Fibroblast of pulmonary artery (primary cell): ENCODE measurements around the gene DDB1.

Experiments used
- DNase-seq: peaks from one replicate; pipeline ENCODE4 v3.0.0-alpha.2; 2010; ENCODE audit warnings: low read depth
- H3K4me3 ChIP-seq: replicated peaks from 2 replicates; pipeline ENCODE4 v1.5.1; 2011; ENCODE audit warnings: low read depth, mild to moderate bottlenecking, control low read depth, low read length, moderate library complexity
- TF ChIP-seq, protein P1 (sequence below): IDR thresholded peaks from 2 replicates; pipeline ENCODE4 v1.5.1; 2011; ENCODE audit warnings: mild to moderate bottlenecking, control low read depth, low read length, inconsistent platforms; ENCODE audit errors: missing control alignments

DDB1 gene

DNA sequence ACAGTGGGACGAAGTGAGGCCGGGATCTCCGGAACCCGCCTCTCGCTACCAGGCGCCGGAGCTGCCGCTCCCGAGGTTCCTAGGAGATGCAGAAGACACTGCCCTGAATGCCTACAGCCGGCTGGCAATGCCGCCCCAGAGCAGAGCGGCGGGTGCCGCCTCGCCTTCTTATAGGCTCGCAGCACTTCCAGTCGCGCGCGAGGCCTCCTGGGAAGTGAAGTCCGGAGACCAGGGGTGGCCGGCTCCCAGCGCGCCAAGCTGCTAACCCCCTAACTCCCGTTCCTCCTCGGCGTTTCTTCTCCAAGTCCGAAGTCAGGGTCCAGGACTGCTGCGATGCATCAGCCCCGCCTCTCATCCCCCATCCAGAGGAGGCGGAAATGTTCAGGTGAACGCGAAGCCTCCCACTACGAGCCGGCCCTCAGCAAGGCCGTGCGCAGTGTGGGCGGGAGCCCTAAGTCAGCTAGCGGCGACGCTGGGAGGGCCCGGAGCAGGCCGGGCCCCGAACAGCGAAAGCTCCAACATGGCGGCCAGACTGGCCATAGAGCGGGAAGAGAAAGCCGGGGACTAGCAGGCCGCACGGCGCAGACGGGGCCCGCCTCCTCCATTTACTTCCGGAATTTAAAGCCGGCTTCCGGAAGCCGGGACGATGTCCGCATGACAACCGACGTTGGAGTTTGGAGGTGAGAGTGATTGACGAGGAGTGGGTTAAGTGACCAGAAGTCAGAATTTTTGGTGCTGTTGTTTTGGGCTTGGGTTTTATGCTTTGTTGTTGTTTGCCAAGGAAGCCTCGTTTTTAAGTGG, 29.0 kb upstream of the DDB1 start, which contains the start of the genes CYB561A3 and TMEM138:
CYB561A3 (minus strand) TSS at position 142 of the 801 bp plus-strand sequence. CDS start 5,169 bp downstream, outside the sequence.
TMEM138 (plus strand) TSS at position 634 of the 801 bp plus-strand sequence. CDS start 2,017 bp downstream, outside the sequence.
- TF ChIP-seq, protein P1, sequence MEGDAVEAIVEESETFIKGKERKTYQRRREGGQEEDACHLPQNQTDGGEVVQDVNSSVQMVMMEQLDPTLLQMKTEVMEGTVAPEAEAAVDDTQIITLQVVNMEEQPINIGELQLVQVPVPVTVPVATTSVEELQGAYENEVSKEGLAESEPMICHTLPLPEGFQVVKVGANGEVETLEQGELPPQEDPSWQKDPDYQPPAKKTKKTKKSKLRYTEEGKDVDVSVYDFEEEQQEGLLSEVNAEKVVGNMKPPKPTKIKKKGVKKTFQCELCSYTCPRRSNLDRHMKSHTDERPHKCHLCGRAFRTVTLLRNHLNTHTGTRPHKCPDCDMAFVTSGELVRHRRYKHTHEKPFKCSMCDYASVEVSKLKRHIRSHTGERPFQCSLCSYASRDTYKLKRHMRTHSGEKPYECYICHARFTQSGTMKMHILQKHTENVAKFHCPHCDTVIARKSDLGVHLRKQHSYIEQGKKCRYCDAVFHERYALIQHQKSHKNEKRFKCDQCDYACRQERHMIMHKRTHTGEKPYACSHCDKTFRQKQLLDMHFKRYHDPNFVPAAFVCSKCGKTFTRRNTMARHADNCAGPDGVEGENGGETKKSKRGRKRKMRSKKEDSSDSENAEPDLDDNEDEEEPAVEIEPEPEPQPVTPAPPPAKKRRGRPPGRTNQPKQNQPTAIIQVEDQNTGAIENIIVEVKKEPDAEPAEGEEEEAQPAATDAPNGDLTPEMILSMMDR: no peak
- DNase-seq: peak; percentile 93
- H3K4me3 ChIP-seq: peak within 1 kb of the TSS; percentile 82

DNA sequence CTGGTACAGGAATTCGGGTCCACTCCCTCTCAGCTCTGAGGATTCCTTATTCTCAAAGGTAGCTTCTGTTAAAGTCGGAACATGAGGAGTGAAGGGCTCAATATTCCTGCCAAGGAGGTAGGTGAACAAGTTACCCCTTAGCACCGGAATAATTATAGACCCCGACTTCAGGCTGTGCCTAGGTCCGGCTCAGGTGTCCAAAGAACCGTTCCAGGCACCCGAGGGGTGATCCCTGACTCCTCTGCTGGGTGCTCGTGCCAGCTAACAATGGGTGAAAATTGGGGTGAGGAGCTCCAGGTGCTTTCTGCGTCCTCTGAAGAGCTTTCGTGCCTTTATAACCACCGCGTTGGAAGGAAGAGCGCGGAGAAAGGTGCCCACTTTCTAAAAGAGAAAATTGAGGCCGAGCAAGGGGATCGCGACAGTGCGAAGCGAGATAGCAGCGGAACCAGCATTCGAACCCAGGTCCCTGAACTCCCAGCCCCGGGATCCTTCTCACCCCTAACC, 28.4 kb upstream of the DDB1 start:
- peak overlapping the region; percentile 82 for H3K4me3 ChIP-seq
- TF ChIP-seq, protein P1: no peak
- no peak for DNase-seq

DNA sequence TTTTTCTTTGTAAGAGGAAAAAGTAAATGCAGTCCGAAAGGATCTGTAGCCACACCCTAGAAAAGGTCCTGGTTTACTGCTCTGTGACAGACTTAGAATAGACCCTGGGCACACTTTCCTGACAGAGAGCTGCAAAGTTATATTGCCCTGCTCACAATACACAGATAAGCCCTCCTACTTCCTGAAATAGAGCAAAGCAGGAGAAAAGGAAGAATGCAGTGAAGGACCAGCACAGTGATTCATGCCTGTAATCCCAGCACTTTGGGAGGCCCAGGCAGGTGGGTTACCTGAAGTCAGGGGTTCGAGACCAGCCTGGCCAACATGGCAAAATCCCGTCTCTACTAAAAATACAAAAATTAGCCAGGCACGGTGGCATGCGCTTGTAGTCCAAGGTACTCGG, 26.6 kb upstream of the DDB1 start:
- no peak for DNase-seq
- no peak overlapping the region for H3K4me3 ChIP-seq
- TF ChIP-seq, protein P1: no peak

DNA sequence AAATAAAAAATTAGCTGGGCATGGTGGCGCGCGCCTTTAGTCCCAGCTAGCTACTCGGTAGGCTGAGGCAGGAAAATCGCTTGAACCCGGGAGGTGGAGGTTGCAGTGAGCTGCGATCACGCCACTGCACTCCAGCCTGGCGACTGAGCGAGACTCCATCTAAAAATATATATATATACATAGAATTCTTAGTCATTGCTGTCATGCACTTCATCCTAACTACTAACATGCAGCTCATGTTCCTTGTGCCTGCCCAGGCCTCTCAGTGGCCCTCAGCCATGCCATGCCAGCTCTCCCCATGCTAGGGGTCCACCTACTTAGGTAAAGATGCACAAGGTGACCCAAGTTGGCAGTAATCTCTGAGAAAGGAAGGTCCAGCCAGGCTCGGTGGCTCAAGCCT, 25.7 kb upstream of the DDB1 start:
- no peak overlapping the region for H3K4me3 ChIP-seq
- TF ChIP-seq, protein P1: no peak
- no peak for DNase-seq

DNA sequence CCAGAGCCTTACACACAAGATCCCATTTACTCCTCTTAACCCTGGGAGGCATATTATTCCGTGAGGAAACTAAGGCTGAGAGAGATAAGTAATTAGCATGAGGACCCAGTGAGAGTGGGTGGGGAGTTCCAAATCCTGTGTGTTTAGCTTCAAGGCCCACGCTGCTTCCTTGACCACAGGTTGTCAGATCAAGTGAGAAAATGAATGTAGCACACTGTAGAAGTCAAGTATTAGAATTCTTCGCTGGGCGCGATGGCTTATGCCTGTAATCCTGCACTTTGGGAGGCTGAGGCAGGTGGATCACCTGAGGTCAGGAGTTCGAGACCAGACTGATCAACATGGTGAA, 25.0 kb upstream of the DDB1 start:
- H3K4me3 ChIP-seq: no peak overlapping the region
- no peak for DNase-seq
- TF ChIP-seq, protein P1: no peak

DNA sequence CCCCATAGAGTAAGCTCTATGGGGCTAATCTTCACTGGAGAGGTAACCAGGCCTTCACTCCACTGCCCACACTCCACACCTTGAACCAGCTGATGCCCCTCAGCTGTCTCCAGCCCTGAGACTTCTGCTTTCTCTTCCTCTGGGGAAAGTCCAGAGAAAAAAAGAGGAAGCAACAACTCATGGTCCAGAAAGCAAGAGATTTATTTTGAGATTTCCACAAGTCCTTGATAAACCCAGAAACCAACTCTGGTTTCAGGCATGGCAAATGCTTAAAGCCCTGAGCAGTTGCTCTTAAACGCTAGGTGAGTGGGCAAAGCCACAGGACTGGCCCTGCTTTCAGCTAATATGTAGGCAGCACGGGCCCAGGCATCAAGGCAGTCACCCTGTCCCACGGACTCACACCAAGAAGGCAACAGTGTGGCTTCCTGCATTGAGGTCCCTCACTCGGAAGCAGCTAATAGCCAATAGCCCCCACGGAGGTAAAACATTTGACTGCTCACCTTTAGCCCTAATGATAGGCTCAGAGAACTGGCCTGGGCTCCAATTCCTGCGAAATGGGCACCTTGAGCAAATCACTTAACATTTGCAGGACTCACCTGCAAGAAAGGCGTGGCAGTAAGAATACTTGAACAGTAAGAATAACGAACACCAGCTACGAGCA, 24.5 kb upstream of the DDB1 start:
- TF ChIP-seq, protein P1: no peak
- DNase-seq: no peak
- H3K4me3 ChIP-seq: no peak overlapping the region
